Forelimb muscle (tissue), 1 donor: ENCODE measurements around the gene NOL12. TPM values are rescaled to one million over a fixed set of nuclear protein-coding genes. Genes with fewer than 3 reads are reported as not detected.
"Not testable (repeated sequence)": the region's sequence is repeated elsewhere in the genome, so short reads cannot be mapped to it uniquely, and the experiment has no call there.

Experiments
- DNase-seq: peaks from one replicate; pipeline ENCODE4 v3.0.0-alpha.2; 2013; ENCODE audit warnings: low read depth
- polyA plus RNA-seq: library from polyadenylated mRNA; unstranded; fragments of 120-200 nt; gene quantifications from one replicate; pipeline ENCODE4 v1.2.1, GENCODE V29; 2013; ENCODE audit not compliant: insufficient read length

Gene NOL12
- polyA plus RNA-seq, 1 donor = 15.9 TPM

- DNase-seq = no peak
These were observed 27.6 kb downstream of the NOL12 start for GRCh38 chr22:37713761-37714160.

GRCh38 chr22:37714634-37715033 lies 28.5 kb downstream of the NOL12 start:
- no peak for DNase-seq

GRCh38 chr22:37715760-37716159 lies 29.6 kb downstream of the NOL12 start:
- DNase-seq = no peak

DNA sequence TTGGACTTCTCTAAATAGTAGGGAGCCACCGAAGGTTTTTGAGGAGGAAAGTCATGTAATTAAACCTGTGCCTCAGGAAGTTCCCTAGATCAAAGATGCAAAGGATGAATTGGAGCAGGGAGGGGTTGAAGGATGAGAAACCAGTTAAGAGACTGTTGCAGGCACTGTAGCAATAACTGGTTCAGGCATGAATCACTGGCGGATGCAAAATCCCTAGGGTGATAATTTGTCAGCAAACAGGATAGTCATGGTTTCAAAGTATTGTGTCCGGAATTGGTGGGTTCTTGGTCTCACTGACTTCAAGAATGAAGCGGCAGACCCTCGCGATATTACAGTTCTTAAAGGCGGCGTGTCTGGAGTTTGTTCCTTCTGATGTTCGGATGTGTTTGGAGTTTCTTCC lies 30.6 kb downstream of the NOL12 start:
- no peak for DNase-seq

GRCh38 chr22:37717235-37717634 lies 31.1 kb downstream of the NOL12 start:
- not testable (repeated sequence) for DNase-seq

GRCh38 chr22:37717746-37718305 lies 31.7 kb downstream of the NOL12 start:
- not testable (repeated sequence) for DNase-seq

DNA sequence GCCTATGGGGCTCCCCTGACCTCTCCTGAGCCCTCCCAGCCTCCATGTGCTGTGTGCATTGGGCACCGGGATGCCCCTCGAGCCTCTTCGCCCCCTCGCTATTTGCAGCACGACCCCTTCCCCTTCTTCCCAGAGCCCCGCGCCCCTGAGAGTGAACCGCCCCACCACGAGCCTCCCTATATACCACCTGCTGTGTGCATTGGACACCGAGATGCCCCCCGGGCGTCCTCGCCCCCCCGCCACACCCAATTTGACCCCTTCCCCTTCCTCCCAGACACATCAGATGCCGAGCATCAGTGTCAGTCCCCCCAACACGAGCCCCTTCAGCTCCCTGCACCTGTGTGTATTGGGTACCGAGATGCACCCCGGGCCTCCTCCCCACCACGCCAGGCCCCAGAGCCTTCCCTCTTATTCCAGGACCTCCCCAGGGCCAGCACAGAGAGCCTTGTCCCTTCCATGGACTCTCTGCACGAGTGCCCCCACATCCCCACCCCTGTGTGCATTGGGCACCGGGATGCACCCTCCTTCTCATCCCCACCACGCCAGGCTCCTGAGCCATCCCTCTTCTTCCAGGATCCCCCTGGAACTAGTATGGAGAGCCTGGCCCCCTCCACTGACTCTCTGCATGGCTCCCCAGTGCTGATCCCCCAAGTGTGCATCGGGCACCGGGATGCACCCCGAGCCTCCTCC lies 39.6 kb downstream of the NOL12 start:
- DNase-seq = no peak

- no peak for DNase-seq
These were observed 40.2 kb downstream of the NOL12 start for GRCh38 chr22:37726241-37726887.

GRCh38 chr22:37728620-37729019 lies 42.5 kb downstream of the NOL12 start:
- no peak for DNase-seq

GRCh38 chr22:37731804-37732471 lies 45.8 kb downstream of the NOL12 start:
- DNase-seq = no peak

DNA sequence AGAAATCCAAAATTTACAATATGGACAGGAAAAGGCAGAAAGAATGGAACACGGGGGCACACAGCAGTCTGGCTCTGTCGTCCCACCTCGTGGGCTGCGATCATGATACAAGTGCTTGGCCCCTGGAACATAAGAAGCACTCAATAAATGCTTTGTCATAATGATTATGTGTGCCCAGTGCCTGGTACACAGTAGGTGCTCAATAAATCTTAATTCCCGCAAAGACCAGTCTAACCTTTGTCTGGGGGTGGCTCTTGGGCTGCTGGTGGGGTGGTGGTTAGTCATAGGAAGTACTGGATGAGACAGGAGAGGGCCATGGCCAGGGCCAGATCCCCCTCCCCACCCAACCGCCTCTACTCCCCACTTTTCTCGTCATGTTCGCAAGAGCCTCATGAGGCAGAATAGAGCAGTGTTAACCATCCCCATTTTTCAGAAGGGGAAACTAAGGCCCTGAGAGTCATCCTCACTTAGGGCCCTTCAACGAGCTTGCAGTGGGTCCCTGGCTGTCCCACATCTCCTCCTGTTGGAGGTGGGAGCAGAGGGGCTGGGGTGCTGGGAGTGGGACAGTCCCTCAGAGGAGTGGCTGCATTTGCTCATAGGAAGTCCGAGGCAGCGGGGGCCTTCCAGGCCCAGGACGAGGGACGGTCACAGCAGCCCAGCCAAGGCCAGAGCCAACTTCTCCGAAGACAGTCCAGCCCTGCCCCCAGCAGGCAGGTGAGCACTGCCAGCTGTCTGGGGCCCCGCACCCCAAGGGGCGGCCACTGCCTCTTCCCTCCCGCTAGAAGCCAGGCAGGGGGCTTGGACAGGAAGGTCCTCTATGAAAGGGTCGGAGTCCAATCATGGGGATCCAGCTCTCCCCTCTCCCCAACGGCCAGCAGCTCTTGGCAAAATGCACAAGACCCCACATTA lies 46.8 kb downstream of the NOL12 start:
- DNase-seq = no peak

DNA sequence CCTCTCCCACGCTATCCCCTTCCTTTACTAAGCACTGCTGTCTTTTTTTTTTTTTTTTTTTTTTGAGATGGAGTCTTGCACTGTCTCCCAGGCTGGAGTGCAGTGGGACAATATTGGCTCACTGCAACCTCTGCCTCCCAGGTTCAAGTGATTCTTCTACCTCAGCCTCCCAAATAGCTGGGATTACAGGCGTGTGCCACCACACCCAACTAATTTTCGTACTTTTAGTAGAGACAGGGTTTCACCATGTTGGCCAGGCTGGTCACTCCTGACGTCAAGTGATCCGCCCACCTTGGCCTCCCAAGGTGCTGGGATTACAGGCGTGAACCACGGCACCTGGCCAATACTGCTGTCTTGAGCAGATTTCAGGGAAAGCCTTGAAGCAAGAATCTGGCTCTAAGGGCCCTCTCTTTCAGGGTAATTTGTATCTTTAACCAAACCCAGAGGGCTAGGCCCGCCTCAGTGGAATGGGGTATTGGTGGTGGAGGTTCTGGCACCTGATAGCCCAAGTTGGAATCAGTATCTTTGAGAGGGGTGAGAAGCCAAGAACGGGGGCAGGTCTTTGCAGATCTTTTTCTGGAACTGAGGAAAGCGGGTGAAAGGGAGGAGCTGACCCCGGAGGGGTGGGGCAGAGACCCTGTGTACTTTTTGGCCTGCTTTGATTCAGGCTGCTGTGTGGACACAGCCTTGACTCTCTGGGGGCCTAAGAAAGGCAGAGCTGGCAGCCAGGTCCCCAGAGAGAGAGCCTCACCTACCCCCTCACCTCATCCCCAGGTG lies 47.7 kb downstream of the NOL12 start:
- DNase-seq = no peak

DNA sequence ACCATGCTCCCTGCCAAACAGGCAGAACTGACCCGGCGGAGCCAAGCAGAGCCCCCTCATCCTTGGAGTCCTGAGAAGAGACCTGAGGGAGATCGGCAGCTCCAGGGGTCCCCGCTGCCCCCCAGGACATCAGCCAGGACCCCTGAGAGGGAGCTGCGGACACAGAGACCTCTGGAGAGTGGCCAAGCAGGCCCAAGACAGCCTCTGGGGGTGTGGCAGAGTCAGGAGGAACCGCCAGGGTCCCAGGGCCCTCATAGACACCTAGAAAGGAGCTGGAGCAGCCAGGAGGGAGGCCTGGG lies 48.2 kb downstream of the NOL12 start:
- no peak for DNase-seq

- no peak for DNase-seq
These were observed 48.9 kb downstream of the NOL12 start for GRCh38 chr22:37734964-37735451.

GRCh38 chr22:37739035-37739434 lies 52.9 kb downstream of the NOL12 start:
- DNase-seq = no peak

- no peak for DNase-seq
These were observed 53.5 kb downstream of the NOL12 start for GRCh38 chr22:37739611-37740049.

DNA sequence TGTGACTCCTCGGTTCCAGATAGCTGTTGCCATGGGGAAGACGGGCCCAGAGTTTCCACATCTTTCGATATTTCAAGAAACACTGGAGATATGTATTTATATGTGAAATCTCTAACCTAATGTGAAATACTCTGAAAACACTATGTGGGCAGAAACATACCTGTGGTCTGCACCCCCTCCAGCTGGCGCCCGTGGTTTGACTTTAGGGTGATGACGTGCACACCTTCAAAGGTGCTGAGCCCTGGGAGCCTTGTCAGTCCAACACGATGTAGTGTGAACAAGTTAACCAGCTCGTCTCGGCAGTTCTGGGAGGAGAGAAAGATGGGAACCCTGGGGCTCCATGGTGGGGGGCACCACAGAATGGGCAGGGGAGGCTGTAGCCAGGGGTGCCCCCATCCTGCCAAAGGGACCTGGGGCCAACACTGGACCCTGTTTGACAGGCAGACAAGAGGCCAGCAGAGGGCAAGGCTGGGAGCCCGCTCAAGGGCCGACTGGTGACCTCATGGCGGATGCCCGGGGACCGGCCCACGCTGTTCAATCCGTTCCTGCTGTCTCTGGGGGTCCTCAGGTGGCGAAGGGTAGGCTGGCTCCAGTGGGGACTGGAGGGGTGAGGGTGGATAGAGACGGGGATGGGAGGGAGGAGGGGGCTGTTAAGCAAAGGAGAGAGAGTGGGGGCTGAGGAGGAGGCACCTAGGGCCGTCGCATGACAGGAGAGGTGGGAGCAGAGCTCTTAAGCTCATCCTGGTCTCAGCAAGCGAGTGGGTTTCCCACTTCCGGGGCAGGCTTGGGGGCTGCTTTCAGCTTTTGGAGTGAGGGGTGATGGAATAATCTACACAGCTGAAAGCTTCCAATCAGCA lies 54.5 kb downstream of the NOL12 start:
- no peak for DNase-seq

GRCh38 chr22:37741312-37741795 lies 55.2 kb downstream of the NOL12 start:
- DNase-seq = peak; percentile 97

- no peak for DNase-seq
These were observed 56.4 kb downstream of the NOL12 start for GRCh38 chr22:37742376-37743171.
